Heart left ventricle (tissue), 16 donors: ENCODE measurements around the gene GALNT12. TPM values are rescaled to one million over a fixed set of nuclear protein-coding genes. Genes with fewer than 3 reads are reported as not detected.

ENCODE experiments used
- ATAC-seq, 4 donors: fragments of 200-7000 bp; cut with Tn5 transposase; one replicate each; pipeline ENCODE4 v1.9.1; 2020 to 2022; ENCODE audit warnings: moderate library complexity in 4 of 4, mild to moderate bottlenecking in 3 of 4, moderate number of reproducible peaks in 1 of 4
- DNase-seq, 5 donors: peaks; one replicate each; pipeline ENCODE4 v3.0.0-alpha.2; 2020
- H3K27ac ChIP-seq, 12 donors: fragments of 200-600 bp; sonication (generic) in 4 of 12; one replicate each; pipeline versions ENCODE4 v1.5.0 to v1.8.0; 2016 to 2022; ENCODE audit warnings: mild to moderate bottlenecking in 2 of 12
- H3K27me3 ChIP-seq, 9 donors: fragments of 200-600 bp; sonication (generic) in 2 of 9; one replicate each; pipeline versions ENCODE4 v1.5.1 to v1.8.0; 2016 to 2022; ENCODE audit warnings: mild to moderate bottlenecking in 3 of 9
- H3K36me3 ChIP-seq, 9 donors: fragments of 200-600 bp; sonication (generic) in 2 of 9; one replicate each; pipeline versions ENCODE4 v1.5.0 to v1.8.0; 2018 to 2022; ENCODE audit warnings: mild to moderate bottlenecking in 2 of 9
- H3K4me1 ChIP-seq, 12 donors: fragments of 200-600 bp; sonication (generic) in 4 of 12; one replicate each; pipeline versions ENCODE4 v1.5.0 to v1.8.0; 2016 to 2022; ENCODE audit warnings: mild to moderate bottlenecking in 3 of 12
- H3K4me3 ChIP-seq, 12 donors: fragments of 200-600 bp; sonication (generic) in 4 of 12; one replicate each; pipeline versions ENCODE4 v1.5.0 to v1.8.0; 2017 to 2022; ENCODE audit warnings: mild to moderate bottlenecking in 9 of 12, moderate library complexity in 4 of 12
- H3K9me3 ChIP-seq, 12 donors: fragments of 200-600 bp; sonication (generic) in 4 of 12; one replicate each; pipeline versions ENCODE4 v1.5.0 to v1.8.0; 2016 to 2022; ENCODE audit warnings: mild to moderate bottlenecking in 1 of 12
- POLR2A ChIP-seq, 2 donors: fragments of 450-650 bp; IDR thresholded peaks; one replicate each; pipeline ENCODE4 v1.6.1; 2017; ENCODE audit warnings: antibody characterized with exemption in 2 of 2, mild to moderate bottlenecking in 2 of 2, moderate library complexity in 2 of 2
- WGBS, 4 donors: extraction: QIAGEN DNeasy Blood & Tissue Kit in 2 of 4; methylation state at CpG; one replicate each; pipeline versions ENCODE4 v1.1.5 to v1.1.7; 2013 to 2018; 5-methylcytosine and 5-hydroxymethylcytosine counted together
- intact Hi-C, 10 donors: fragments of 100-400 bp; cut with DNase I; formaldehyde crosslinking; loops; one replicate each; pipeline versions ENCODE4 v1.11.1 to v1.14.2; 2022
- polyA plus RNA-seq, 2 donors: library from polyadenylated mRNA; stranded (reverse); fragments of 200-250 nt; gene quantifications; one replicate each; pipeline ENCODE4 v1.2.3, GENCODE V29; 2013
- total RNA-seq, 9 donors: library from RNA; depleted of rRNA in 2 of 9; stranded (reverse); fragments of >200 nt in 2 of 9; fragmentation: NEBNext Ultra II Directional in 3 of 9; extraction: Animal tissue kit (Norgen Biotek cat#: 25700) in 3 of 9; gene quantifications; one replicate each; pipeline versions ENCODE4 v1.1.0 to v1.2.4, GENCODE V29; 2016 to 2023
- TF ChIP-seq, protein P1 (sequence below), 12 donors: fragments of 200-600 bp; sonication (generic) in 4 of 12; IDR thresholded peaks; one replicate each; pipeline versions ENCODE4 v1.5.0 to v1.8.0; 2018 to 2022; ENCODE audit warnings: antibody characterized with exemption in 12 of 12, mild to moderate bottlenecking in 5 of 12
- donor health status: ischemic (EF 13 %, LVEDD 7.1; RV severe dilation, severe dysfunction).
- donor health status: healthy with polysubstance abuse.
- donor health status: DM: no; HTN: yes; CAD: no.
- donor health status: DM: no; HTN: no; CAD: no.
- donor health status: ischemic (EF 25% LVEDD 6.9; RV normal size, moderate dysfunction).
- donor health status: ischemic (EF 25% LVEDD 5.7; RV mildly dilated, moderate dysfunction).
- donor health status: healthy.
- donor health status: DM: yes; HTN: yes; CAD: no.
- donor health status: ischemic (EF 35%, LVEDD 5.7; RV mildly dilated, moderate dysfunction).
- donor health status: nonischemic (EF 11% LVEDD 7.7; RV severe dilation, severe dysfunction).
- donor health status: DM: yes; HTN: yes; CAD: no.
- donor health status: PGD.
- donor health status: ischemic (EF 29% LVEDD 5.4; RV normal size, mild dysfunction).
- donor health status: nonischemic (EF 23%, LVEDD 6.1; RV moderate dilation, normal function).

GALNT12 gene
- total and polyA plus RNA-seq, 11 donors = 0.23 to 4.7 (median 0.44) TPM

DNA sequence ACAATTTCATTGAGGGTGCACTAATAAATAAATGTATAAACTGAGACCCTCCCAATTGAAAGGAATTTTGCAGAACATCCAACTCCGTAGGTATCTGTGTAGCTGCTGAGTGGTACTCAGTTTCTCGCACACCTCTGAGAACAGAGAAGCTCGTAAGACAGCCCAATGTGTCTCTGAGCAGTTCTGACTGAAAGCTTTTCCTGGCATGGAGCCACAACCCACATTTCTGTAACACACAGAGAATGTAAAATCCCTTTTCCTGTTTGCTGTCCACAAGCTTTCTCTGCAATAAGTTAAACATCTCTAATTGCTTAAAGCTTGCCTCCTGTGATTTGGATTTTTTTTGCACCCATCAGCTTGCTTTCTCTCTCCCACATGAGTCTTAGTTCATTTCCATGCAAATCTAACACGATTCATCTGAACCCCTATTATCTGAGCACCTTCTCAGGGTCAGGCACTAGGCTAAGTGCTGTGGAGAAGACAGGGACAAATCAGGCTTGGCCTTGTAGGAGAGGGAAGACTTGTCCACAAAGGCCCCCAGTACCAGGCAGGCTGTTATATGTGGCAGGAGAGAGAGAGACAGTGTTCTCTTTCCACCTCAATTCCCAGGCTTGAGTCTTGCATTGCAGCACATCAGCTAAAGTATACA, 92.1 kb downstream of the GALNT12 start:
- Histone ChIP-seq H3K9me3 (peaks cover 0 to 17% (median 2%) of the 10 kb centered on the region in 12 donors), H3K27ac (no peak overlapping the region), H3K27me3 (no peaks in the 10 kb centered on the region), H3K4me3 (no peak overlapping the region), H3K4me1 (peaks cover 0 to 34% (median 13%) of the 10 kb centered on the region in 12 donors), H3K36me3 (no peaks in the 10 kb centered on the region)
- no peak for TF ChIP-seq POLR2A (IDR thresholded peaks at IDR 0.05)
- TF ChIP-seq, protein P1, sequence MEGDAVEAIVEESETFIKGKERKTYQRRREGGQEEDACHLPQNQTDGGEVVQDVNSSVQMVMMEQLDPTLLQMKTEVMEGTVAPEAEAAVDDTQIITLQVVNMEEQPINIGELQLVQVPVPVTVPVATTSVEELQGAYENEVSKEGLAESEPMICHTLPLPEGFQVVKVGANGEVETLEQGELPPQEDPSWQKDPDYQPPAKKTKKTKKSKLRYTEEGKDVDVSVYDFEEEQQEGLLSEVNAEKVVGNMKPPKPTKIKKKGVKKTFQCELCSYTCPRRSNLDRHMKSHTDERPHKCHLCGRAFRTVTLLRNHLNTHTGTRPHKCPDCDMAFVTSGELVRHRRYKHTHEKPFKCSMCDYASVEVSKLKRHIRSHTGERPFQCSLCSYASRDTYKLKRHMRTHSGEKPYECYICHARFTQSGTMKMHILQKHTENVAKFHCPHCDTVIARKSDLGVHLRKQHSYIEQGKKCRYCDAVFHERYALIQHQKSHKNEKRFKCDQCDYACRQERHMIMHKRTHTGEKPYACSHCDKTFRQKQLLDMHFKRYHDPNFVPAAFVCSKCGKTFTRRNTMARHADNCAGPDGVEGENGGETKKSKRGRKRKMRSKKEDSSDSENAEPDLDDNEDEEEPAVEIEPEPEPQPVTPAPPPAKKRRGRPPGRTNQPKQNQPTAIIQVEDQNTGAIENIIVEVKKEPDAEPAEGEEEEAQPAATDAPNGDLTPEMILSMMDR (IDR thresholded peaks at IDR 0.05) = no peak
- DNase-seq (no peak), ATAC-seq (peak in 1 of 4 donors; percentile 41)
- 59 to 62% (median 61%) methylated on average over 4 of the region's 4 CpGs for WGBS, 4 donors
- intact Hi-C loops = loop anchor here in 2 of 10 donors (5.0 kb wide), 2 partner anchors 32 to 43 kb away; partner anchors contain the start of gene COL15A1 (in 1 of the 2)

Other genes starting within 250 kb of the GALNT12 start
- gene GABBR2, start 98.7 kb upstream of the GALNT12 start, total RNA-seq = 1 to 10 TPM in 3 of 9 donors, under 1 TPM in 6; 0.16 to 3.4 (median 0.61) TPM
- gene GABBR2, start 98.7 kb upstream of the GALNT12 start, polyA plus RNA-seq = under 1 TPM; 0.11 to 0.15 TPM
- gene ANKS6, start 11.1 kb upstream of the GALNT12 start, total RNA-seq = 1 to 10 TPM; 1.9 to 7.0 (median 3.7) TPM
- 1 to 10 TPM; 3.1 to 8.0 TPM for gene ANKS6, start 11.1 kb upstream of the GALNT12 start, polyA plus RNA-seq
- 10 to 100 TPM; 24.1 to 81.0 (median 46.7) TPM for gene COL15A1, start 136.2 kb downstream of the GALNT12 start, total RNA-seq
- gene COL15A1, start 136.2 kb downstream of the GALNT12 start, polyA plus RNA-seq = 10 to 100 TPM; 12.4 to 30.8 TPM